BJ (cell line): ENCODE data around the gene SH3PXD2B. TPM values are rescaled to one million over a fixed set of nuclear protein-coding genes. Genes with fewer than 3 reads are reported as not detected.
"Not testable (repeated sequence)": the region's sequence is repeated elsewhere in the genome, so short reads cannot be mapped to it uniquely, and the experiment has no call there.

Experiments used
- CTCF ChIA-PET: fragments of 350-600 bp; formaldehyde crosslinking; extraction: SDS; loops from one replicate; lab custom pipeline; 2021; ENCODE audit warnings: antibody characterized with exemption, inconsistent platforms; lab: Yijun Ruan, JAX
- POLR2A ChIA-PET: fragments of 300-600 bp; sonication (Branson Sonifier 250); formaldehyde crosslinking; extraction: SDS; loops from one replicate; lab custom pipeline; 2021; ENCODE audit warnings: antibody characterized with exemption; lab: Charles Lee
- DNase-seq: peaks from one replicate; pipeline ENCODE4 v3.0.0-alpha.2; 2011; ENCODE audit warnings: low read depth
- H3K27me3 ChIP-seq: 2 replicates; pipeline ENCODE4 v1.6.0; 2011; ENCODE audit warnings: low read length; ENCODE audit not compliant: control insufficient read depth, insufficient read depth
- H3K36me3 ChIP-seq: 2 replicates; pipeline ENCODE4 v1.5.1; 2011; ENCODE audit warnings: low read length; ENCODE audit not compliant: control insufficient read depth, insufficient read depth
- H3K4me3 ChIP-seq: 2 replicates; pipeline ENCODE4 v1.5.1; 2011; ENCODE audit warnings: low read depth, mild to moderate bottlenecking, control low read depth, low read length
- CTCF ChIP-seq: IDR thresholded peaks from 2 replicates; pipeline ENCODE4 v1.5.1; 2011; ENCODE audit warnings: low read depth, mild to moderate bottlenecking, control low read depth, inconsistent platforms, low read length, moderate library complexity; ENCODE audit not compliant: insufficient read depth
- polyA plus RNA-seq: library from polyadenylated mRNA; depleted of rRNA; stranded (reverse); fragments of >200 nt; gene quantifications from 2 replicates; pipeline ENCODE4 v1.2.3, GENCODE V29; 2011

SH3PXD2B gene
- polyA plus RNA-seq, 1 experiment, result 15.5 TPM

- ChIA-PET CTCF (interaction anchor here (2.8 kb wide), 1 partner anchor 47 kb away, joined by 7 read pairs; no protein-coding TSS in a partner anchor), POLR2A (no interaction called here)
- DNase-seq, result no peak
- TF ChIP-seq CTCF, result no peak
- no peaks in the 10 kb centered on the region for H3K27me3 ChIP-seq
- H3K4me3 ChIP-seq, result no peak overlapping the region
- H3K36me3 ChIP-seq, result peaks cover 4% of the 10 kb centered on the region
Measured at GRCh38 chr5:172403189-172403796, 51.0 kb downstream of the SH3PXD2B start.

DNA sequence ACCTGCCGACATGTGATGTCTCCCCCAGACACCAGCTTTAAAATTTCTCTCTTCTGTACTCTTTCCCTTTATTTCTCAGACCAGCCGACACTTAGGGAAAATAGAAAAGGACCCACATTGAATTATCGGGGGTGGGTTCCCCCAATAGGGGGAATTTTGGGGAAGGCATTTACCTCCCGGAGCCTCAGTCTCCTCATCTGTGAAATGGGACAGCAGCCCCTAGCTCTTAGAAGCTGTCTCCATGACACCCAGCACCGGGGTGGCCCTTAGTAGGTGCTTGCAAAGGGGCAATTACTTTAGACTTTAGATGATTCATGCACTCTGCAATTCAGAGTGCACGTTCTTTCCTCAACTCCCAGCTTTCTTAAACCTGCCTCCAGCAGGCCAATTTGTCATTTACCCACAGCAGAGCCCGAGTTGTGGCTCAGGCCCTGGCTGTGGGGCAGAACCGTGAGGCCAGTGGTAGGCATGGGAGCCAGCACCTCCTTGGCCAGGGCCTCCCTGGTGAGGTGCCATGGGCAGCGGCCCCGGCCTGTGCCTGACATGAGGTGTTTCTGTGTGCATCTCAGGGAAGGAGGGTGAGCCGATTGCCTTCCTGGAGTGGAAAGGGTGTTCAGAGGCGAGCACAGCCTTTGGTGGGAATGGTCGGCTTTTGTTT is 51.7 kb downstream of the SH3PXD2B start:
- H3K27me3 ChIP-seq, result no peaks in the 10 kb centered on the region
- ChIA-PET POLR2A (no interaction called here), CTCF (no interaction called here)
- H3K36me3 ChIP-seq, result peaks cover 4% of the 10 kb centered on the region
- no peak overlapping the region for H3K4me3 ChIP-seq
- TF ChIP-seq CTCF, result no peak
- DNase-seq, result no peak

- H3K27me3 ChIP-seq, CTCF ChIA-PET, POLR2A ChIA-PET, H3K4me3 ChIP-seq, H3K36me3 ChIP-seq, DNase-seq: not testable (repeated sequence)
Measured at GRCh38 chr5:172402031-172402430, 52.3 kb downstream of the SH3PXD2B start.

DNA sequence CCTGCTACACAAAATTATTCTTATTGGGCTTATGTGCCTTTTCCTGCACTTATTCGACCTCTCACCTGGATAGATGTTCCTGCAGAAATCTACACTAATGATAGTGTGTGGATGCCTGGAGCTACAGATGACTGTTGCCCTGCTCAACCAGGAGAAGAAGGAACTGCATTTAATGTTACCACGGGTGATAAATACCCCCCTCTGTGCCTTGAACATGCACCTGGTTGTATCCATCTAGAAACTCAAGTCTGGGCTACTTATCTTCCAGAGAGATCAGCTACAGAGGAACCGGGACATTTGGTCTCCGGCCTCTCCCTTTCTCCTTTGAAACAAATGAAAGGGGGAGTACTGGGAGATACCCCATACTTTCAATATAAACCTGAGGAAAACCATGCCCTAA is 54.5 kb downstream of the SH3PXD2B start:
- no peak for TF ChIP-seq CTCF
- ChIA-PET CTCF (interaction anchor here (1.3 kb wide), 1 partner anchor 117 kb away, joined by 3 read pairs; no protein-coding TSS in a partner anchor), POLR2A (no interaction called here)
- Histone ChIP-seq H3K27me3 (no peaks in the 10 kb centered on the region), H3K36me3 (peaks cover 5% of the 10 kb centered on the region), H3K4me3 (no peak overlapping the region)
- no peak for DNase-seq

GRCh38 chr5:172399336-172399735 is 55.0 kb downstream of the SH3PXD2B start:
- Histone ChIP-seq H3K27me3 (no peaks in the 10 kb centered on the region), H3K4me3 (no peak overlapping the region), H3K36me3 (peaks cover 9% of the 10 kb centered on the region)
- CTCF ChIA-PET, result interaction anchor here (1.3 kb wide), 1 partner anchor 117 kb away, joined by 3 read pairs; no protein-coding TSS in a partner anchor
- TF ChIP-seq CTCF, result no peak
- DNase-seq, result no peak
- POLR2A ChIA-PET, result no interaction called here

DNA sequence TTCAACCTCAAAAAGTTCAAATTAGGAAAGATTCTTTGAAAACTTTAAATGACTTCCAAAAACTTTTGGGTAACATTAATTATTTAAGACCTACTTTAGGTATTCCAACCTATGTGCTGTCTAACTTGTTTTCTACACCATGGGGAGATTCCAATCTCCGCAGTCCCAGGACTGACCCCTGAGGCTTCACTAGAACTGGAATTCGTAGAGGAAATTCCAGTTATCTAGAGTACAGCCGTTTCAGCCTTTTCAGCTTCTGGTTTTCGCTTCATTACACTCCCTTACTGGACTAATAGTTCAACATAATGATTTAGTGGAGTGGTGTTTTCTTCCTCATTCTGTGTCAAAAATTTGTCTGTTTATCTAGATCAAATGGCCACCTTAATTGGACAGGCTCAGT is 55.7 kb downstream of the SH3PXD2B start:
- DNase-seq, H3K4me3 ChIP-seq, H3K36me3 ChIP-seq, CTCF ChIA-PET, H3K27me3 ChIP-seq, POLR2A ChIA-PET: not testable (repeated sequence)

DNA sequence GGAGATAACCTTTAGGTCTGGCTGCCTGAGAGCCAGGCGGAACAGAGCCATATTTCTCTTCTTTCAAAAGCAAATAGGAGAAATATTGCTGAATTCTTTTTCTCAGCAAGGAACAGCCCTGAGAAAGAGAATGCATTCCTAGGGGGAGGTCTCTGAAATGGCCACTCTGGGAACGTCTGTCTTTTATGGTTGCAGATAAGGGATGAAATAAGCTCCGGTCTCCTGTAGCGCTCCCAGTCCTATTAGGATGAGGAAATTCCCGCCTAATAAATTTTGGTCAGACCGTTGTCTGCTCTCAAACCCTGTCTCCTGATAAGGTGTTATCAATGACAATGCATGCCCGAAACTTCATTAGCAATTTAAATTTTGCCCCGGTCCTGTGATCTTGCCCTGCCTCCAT is 57.3 kb downstream of the SH3PXD2B start:
- POLR2A ChIA-PET, H3K27me3 ChIP-seq, H3K36me3 ChIP-seq, H3K4me3 ChIP-seq, CTCF ChIA-PET, DNase-seq: not testable (repeated sequence)
